ENCODE results near the gene HNMT. TPM values are rescaled to one million over a fixed set of nuclear protein-coding genes. Genes with fewer than 3 reads are reported as not detected.

The HNMT gene
- total RNA-seq, 1 donor from 2014 or later: 3.2 TPM

GRCh38 chr2:138028538-138028937 lies 64.3 kb downstream of the HNMT start:
- DNase-seq (ENCODE audit: extremely low spot score, unreplicated experiment): no peak
- H3K27me3 Mint-ChIP-seq (ENCODE audit: unreplicated experiment): peaks cover 2% of the 10 kb centered on the region
- no peaks in the 10 kb centered on the region for H3K36me3 Mint-ChIP-seq (ENCODE audit: unreplicated experiment)
- no peaks in the 10 kb centered on the region for H3K9me3 Mint-ChIP-seq (ENCODE audit: unreplicated experiment)
- no peak overlapping the region for H3K27ac Mint-ChIP-seq (ENCODE audit: unreplicated experiment)
- TF ChIP-seq, protein P1, sequence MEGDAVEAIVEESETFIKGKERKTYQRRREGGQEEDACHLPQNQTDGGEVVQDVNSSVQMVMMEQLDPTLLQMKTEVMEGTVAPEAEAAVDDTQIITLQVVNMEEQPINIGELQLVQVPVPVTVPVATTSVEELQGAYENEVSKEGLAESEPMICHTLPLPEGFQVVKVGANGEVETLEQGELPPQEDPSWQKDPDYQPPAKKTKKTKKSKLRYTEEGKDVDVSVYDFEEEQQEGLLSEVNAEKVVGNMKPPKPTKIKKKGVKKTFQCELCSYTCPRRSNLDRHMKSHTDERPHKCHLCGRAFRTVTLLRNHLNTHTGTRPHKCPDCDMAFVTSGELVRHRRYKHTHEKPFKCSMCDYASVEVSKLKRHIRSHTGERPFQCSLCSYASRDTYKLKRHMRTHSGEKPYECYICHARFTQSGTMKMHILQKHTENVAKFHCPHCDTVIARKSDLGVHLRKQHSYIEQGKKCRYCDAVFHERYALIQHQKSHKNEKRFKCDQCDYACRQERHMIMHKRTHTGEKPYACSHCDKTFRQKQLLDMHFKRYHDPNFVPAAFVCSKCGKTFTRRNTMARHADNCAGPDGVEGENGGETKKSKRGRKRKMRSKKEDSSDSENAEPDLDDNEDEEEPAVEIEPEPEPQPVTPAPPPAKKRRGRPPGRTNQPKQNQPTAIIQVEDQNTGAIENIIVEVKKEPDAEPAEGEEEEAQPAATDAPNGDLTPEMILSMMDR (IDR thresholded peaks at IDR 0.05): no peak
- no peaks in the 10 kb centered on the region for H3K4me1 Mint-ChIP-seq (ENCODE audit: unreplicated experiment)
- no peak overlapping the region for H3K4me3 Mint-ChIP-seq (ENCODE audit: unreplicated experiment)

GRCh38 chr2:138029276-138029675 lies 65.0 kb downstream of the HNMT start:
- Mint-ChIP-seq H3K9me3 (ENCODE audit: unreplicated experiment) (no peaks in the 10 kb centered on the region), H3K4me1 (ENCODE audit: unreplicated experiment) (no peaks in the 10 kb centered on the region), H3K4me3 (ENCODE audit: unreplicated experiment) (no peak overlapping the region), H3K36me3 (ENCODE audit: unreplicated experiment) (no peaks in the 10 kb centered on the region), H3K27me3 (ENCODE audit: unreplicated experiment) (peaks cover 1% of the 10 kb centered on the region), H3K27ac (ENCODE audit: unreplicated experiment) (no peak overlapping the region)
- DNase-seq (ENCODE audit: extremely low spot score, unreplicated experiment): no peak
- TF ChIP-seq, protein P1 (IDR thresholded peaks at IDR 0.05): no peak

DNA sequence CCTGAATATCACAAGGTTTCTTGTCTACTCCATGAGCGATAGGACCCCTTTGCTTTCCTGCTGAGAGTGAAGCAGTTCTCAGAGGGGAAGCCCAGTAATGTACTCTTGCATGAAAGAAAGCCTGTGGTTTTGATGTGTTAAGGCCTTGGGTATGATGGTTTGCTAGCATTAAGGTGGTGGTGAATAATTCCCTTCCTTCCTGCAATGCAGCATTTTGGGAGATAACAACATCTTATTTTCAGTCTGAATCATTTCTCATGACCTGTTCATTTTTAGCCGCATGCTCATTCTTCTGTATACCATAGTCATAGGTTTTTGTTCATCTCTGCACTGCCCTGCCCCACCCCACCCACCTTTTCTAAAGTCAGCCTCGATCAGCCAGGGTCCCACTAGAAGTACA lies 66.2 kb downstream of the HNMT start:
- Mint-ChIP-seq H3K36me3 (ENCODE audit: unreplicated experiment) (no peaks in the 10 kb centered on the region), H3K27ac (ENCODE audit: unreplicated experiment) (no peak overlapping the region), H3K9me3 (ENCODE audit: unreplicated experiment) (no peaks in the 10 kb centered on the region), H3K27me3 (ENCODE audit: unreplicated experiment) (no peaks in the 10 kb centered on the region), H3K4me3 (ENCODE audit: unreplicated experiment) (no peak overlapping the region), H3K4me1 (ENCODE audit: unreplicated experiment) (no peaks in the 10 kb centered on the region)
- TF ChIP-seq, protein P1 (IDR thresholded peaks at IDR 0.05): no peak
- no peak for DNase-seq (ENCODE audit: extremely low spot score, unreplicated experiment)

GRCh38 chr2:138032334-138032733 lies 68.1 kb downstream of the HNMT start:
- H3K4me1 Mint-ChIP-seq (ENCODE audit: unreplicated experiment): no peaks in the 10 kb centered on the region
- H3K36me3 Mint-ChIP-seq (ENCODE audit: unreplicated experiment): no peaks in the 10 kb centered on the region
- no peaks in the 10 kb centered on the region for H3K27me3 Mint-ChIP-seq (ENCODE audit: unreplicated experiment)
- H3K9me3 Mint-ChIP-seq (ENCODE audit: unreplicated experiment): no peaks in the 10 kb centered on the region
- H3K4me3 Mint-ChIP-seq (ENCODE audit: unreplicated experiment): no peak overlapping the region
- H3K27ac Mint-ChIP-seq (ENCODE audit: unreplicated experiment): no peak overlapping the region
- TF ChIP-seq, protein P1 (IDR thresholded peaks at IDR 0.05): no peak
- no peak for DNase-seq (ENCODE audit: extremely low spot score, unreplicated experiment)

DNA sequence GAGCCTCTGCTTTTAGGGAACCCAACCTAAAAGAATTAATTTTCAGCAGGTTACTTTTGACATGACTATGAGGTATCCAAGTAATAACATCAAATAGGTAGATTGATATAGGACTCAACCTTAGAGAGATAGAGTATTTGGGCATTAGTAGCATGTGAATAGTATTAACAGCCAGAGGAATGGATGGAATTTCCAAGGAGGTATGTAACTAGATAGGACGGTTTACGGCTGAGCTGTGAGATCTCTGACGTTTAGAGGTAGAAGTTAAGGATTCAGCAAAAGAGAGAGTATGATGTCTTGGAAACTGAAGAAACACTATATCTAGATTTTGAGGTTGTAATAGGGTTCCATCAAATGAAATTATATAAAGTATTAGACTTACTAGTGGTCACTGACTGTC lies 70.3 kb downstream of the HNMT start:
- H3K27ac Mint-ChIP-seq (ENCODE audit: unreplicated experiment): no peak overlapping the region
- TF ChIP-seq, protein P1 (IDR thresholded peaks at IDR 0.05): no peak

More for the DNA sequence above, 70.3 kb downstream of the HNMT start:
- H3K4me1 Mint-ChIP-seq (ENCODE audit: unreplicated experiment): no peaks in the 10 kb centered on the region
- no peaks in the 10 kb centered on the region for H3K36me3 Mint-ChIP-seq (ENCODE audit: unreplicated experiment)
- H3K4me3 Mint-ChIP-seq (ENCODE audit: unreplicated experiment): no peak overlapping the region
- H3K27me3 Mint-ChIP-seq (ENCODE audit: unreplicated experiment): no peaks in the 10 kb centered on the region
- DNase-seq (ENCODE audit: extremely low spot score, unreplicated experiment): no peak
- no peaks in the 10 kb centered on the region for H3K9me3 Mint-ChIP-seq (ENCODE audit: unreplicated experiment)

Measured in osteocyte (in vitro differentiated cells).